ENCODE results near the gene GALNT14.

Gene GALNT14

GRCh38 chr2:31150120-31150670 lies 12.0 kb upstream of the GALNT14 start:
- no CpG with 5 or more reads among the region's 6 CpGs for WGBS (ENCODE audit: extremely low coverage, insufficient coverage, low lambda C conversion rate)
- H3K79me1 ChIP-seq (ENCODE audit: low read length) = no peaks in the 10 kb centered on the region
- H3K27me3 ChIP-seq (ENCODE audit: insufficient read depth, low read length, poor library complexity) = no peaks in the 10 kb centered on the region
- H2BK120ac ChIP-seq (ENCODE audit: low read depth, low read length) = no peak overlapping the region
- H3K36me3 ChIP-seq (ENCODE audit: control insufficient read depth, insufficient read depth, low read length) = no peaks in the 10 kb centered on the region
- no peak overlapping the region for H3K18ac ChIP-seq (ENCODE audit: low read length)
- H3K9ac ChIP-seq (ENCODE audit: low read length) = no peak overlapping the region
- no peak overlapping the region for H4K8ac ChIP-seq (ENCODE audit: low read depth, low read length)
- H3K23ac ChIP-seq (ENCODE audit: low read length) = no peak overlapping the region
- H3K4me2 ChIP-seq (ENCODE audit: low read length) = no peak overlapping the region
- no peak overlapping the region for H2AK5ac ChIP-seq (ENCODE audit: low read length)
- no peak overlapping the region for H3K27ac ChIP-seq (ENCODE audit: low read depth, low read length)
- no peak overlapping the region for H2BK5ac ChIP-seq (ENCODE audit: low read length)
- no peak overlapping the region for H2BK15ac ChIP-seq (replicated peaks; ENCODE audit: low read depth)
- H3K4me3 ChIP-seq (ENCODE audit: low read length) = no peak overlapping the region
- no peaks in the 10 kb centered on the region for H3K4me1 ChIP-seq (ENCODE audit: control insufficient read depth, low read depth, low read length)
- no peak overlapping the region for H3K4ac ChIP-seq (ENCODE audit: low read depth, low read length)
- H3K56ac ChIP-seq (ENCODE audit: low read length) = no peak overlapping the region
- H4K5ac ChIP-seq (ENCODE audit: low read length) = no peak overlapping the region
- no peak for DNase-seq
- H3K79me2 ChIP-seq (ENCODE audit: control insufficient read depth, insufficient read depth, low read length) = no peaks in the 10 kb centered on the region

GRCh38 chr2:31148514-31148913 lies 10.3 kb upstream of the GALNT14 start:
- no peak overlapping the region for H2BK15ac ChIP-seq (replicated peaks; ENCODE audit: low read depth)
- H3K79me2 ChIP-seq (ENCODE audit: control insufficient read depth, insufficient read depth, low read length) = no peaks in the 10 kb centered on the region
- no CpG with 5 or more reads among the region's 2 CpGs for WGBS (ENCODE audit: extremely low coverage, insufficient coverage, low lambda C conversion rate)
- H3K4ac ChIP-seq (ENCODE audit: low read depth, low read length) = no peak overlapping the region
- no peaks in the 10 kb centered on the region for H3K4me1 ChIP-seq (ENCODE audit: control insufficient read depth, low read depth, low read length)
- H3K36me3 ChIP-seq (ENCODE audit: control insufficient read depth, insufficient read depth, low read length) = no peaks in the 10 kb centered on the region
- H4K8ac ChIP-seq (ENCODE audit: low read depth, low read length) = no peak overlapping the region
- H3K23ac ChIP-seq (ENCODE audit: low read length) = no peak overlapping the region
- no peak overlapping the region for H2BK5ac ChIP-seq (ENCODE audit: low read length)
- H4K5ac ChIP-seq (ENCODE audit: low read length) = no peak overlapping the region
- no peaks in the 10 kb centered on the region for H3K79me1 ChIP-seq (ENCODE audit: low read length)
- no peak overlapping the region for H3K18ac ChIP-seq (ENCODE audit: low read length)
- no peak overlapping the region for H3K9ac ChIP-seq (ENCODE audit: low read length)
- H3K4me2 ChIP-seq (ENCODE audit: low read length) = no peak overlapping the region
- no peak overlapping the region for H2BK120ac ChIP-seq (ENCODE audit: low read depth, low read length)
- no peaks in the 10 kb centered on the region for H3K27me3 ChIP-seq (ENCODE audit: insufficient read depth, low read length, poor library complexity)
- no peak for DNase-seq
- H3K27ac ChIP-seq (ENCODE audit: low read depth, low read length) = no peak overlapping the region
- H3K56ac ChIP-seq (ENCODE audit: low read length) = no peak overlapping the region
- H3K4me3 ChIP-seq (ENCODE audit: low read length) = no peak overlapping the region
- no peak overlapping the region for H2AK5ac ChIP-seq (ENCODE audit: low read length)

GRCh38 chr2:31147645-31148044 lies 9.4 kb upstream of the GALNT14 start:
- Histone ChIP-seq H3K79me1 (ENCODE audit: low read length) (no peaks in the 10 kb centered on the region), H3K27me3 (ENCODE audit: insufficient read depth, low read length, poor library complexity) (no peaks in the 10 kb centered on the region), H3K4me1 (ENCODE audit: control insufficient read depth, low read depth, low read length) (no peaks in the 10 kb centered on the region), H3K79me2 (ENCODE audit: control insufficient read depth, insufficient read depth, low read length) (no peaks in the 10 kb centered on the region), H4K5ac (ENCODE audit: low read length) (no peak overlapping the region), H2BK15ac (replicated peaks; ENCODE audit: low read depth) (no peak overlapping the region), H3K4me2 (ENCODE audit: low read length) (no peak overlapping the region), H3K4me3 (ENCODE audit: low read length) (no peak overlapping the region), H3K4ac (ENCODE audit: low read depth, low read length) (no peak overlapping the region), H3K9ac (ENCODE audit: low read length) (no peak overlapping the region), H4K8ac (ENCODE audit: low read depth, low read length) (no peak overlapping the region), H3K56ac (ENCODE audit: low read length) (no peak overlapping the region), H3K18ac (ENCODE audit: low read length) (no peak overlapping the region), H2AK5ac (ENCODE audit: low read length) (no peak overlapping the region), H3K23ac (ENCODE audit: low read length) (no peak overlapping the region), H3K27ac (ENCODE audit: low read depth, low read length) (no peak overlapping the region), H2BK120ac (ENCODE audit: low read depth, low read length) (no peak overlapping the region), H3K36me3 (ENCODE audit: control insufficient read depth, insufficient read depth, low read length) (no peaks in the 10 kb centered on the region), H2BK5ac (ENCODE audit: low read length) (no peak overlapping the region)
- DNase-seq = no peak
- no CpG with 5 or more reads among the region's 5 CpGs for WGBS (ENCODE audit: extremely low coverage, insufficient coverage, low lambda C conversion rate)

GRCh38 chr2:31142110-31142509 lies 3.9 kb upstream of the GALNT14 start:
- Histone ChIP-seq H3K4me3 (ENCODE audit: low read length) (no peak overlapping the region), H3K9ac (ENCODE audit: low read length) (no peak overlapping the region), H3K4ac (ENCODE audit: low read depth, low read length) (no peak overlapping the region), H3K18ac (ENCODE audit: low read length) (no peak overlapping the region), H3K4me1 (ENCODE audit: control insufficient read depth, low read depth, low read length) (no peaks in the 10 kb centered on the region), H2AK5ac (ENCODE audit: low read length) (no peak overlapping the region), H4K5ac (ENCODE audit: low read length) (no peak overlapping the region), H3K56ac (ENCODE audit: low read length) (no peak overlapping the region), H2BK15ac (replicated peaks; ENCODE audit: low read depth) (no peak overlapping the region), H3K36me3 (ENCODE audit: control insufficient read depth, insufficient read depth, low read length) (no peaks in the 10 kb centered on the region), H4K8ac (ENCODE audit: low read depth, low read length) (no peak overlapping the region), H3K4me2 (ENCODE audit: low read length) (no peak overlapping the region), H3K27ac (ENCODE audit: low read depth, low read length) (no peak overlapping the region), H2BK120ac (ENCODE audit: low read depth, low read length) (no peak overlapping the region), H3K27me3 (ENCODE audit: insufficient read depth, low read length, poor library complexity) (peaks cover 6% of the 10 kb centered on the region), H3K79me2 (ENCODE audit: control insufficient read depth, insufficient read depth, low read length) (no peaks in the 10 kb centered on the region), H3K79me1 (ENCODE audit: low read length) (no peaks in the 10 kb centered on the region), H3K23ac (ENCODE audit: low read length) (no peak overlapping the region), H2BK5ac (ENCODE audit: low read length) (no peak overlapping the region)
- DNase-seq = no peak
- WGBS (ENCODE audit: extremely low coverage, insufficient coverage, low lambda C conversion rate) = no CpG with 5 or more reads among the region's 3 CpGs

- no peak overlapping the region for H4K5ac ChIP-seq (ENCODE audit: low read length)
- WGBS (ENCODE audit: extremely low coverage, insufficient coverage, low lambda C conversion rate) = no CpG with 5 or more reads among the region's 15 CpGs
- H3K23ac ChIP-seq (ENCODE audit: low read length) = no peak overlapping the region
- H3K27ac ChIP-seq (ENCODE audit: low read depth, low read length) = no peak overlapping the region
- no peaks in the 10 kb centered on the region for H3K4me1 ChIP-seq (ENCODE audit: control insufficient read depth, low read depth, low read length)
- no peaks in the 10 kb centered on the region for H3K36me3 ChIP-seq (ENCODE audit: control insufficient read depth, insufficient read depth, low read length)
- H2BK120ac ChIP-seq (ENCODE audit: low read depth, low read length) = no peak overlapping the region
- no peak overlapping the region for H2BK15ac ChIP-seq (replicated peaks; ENCODE audit: low read depth)
- no peaks in the 10 kb centered on the region for H3K79me2 ChIP-seq (ENCODE audit: control insufficient read depth, insufficient read depth, low read length)
- H3K18ac ChIP-seq (ENCODE audit: low read length) = no peak overlapping the region
- no peak overlapping the region for H3K4ac ChIP-seq (ENCODE audit: low read depth, low read length)
- no peak overlapping the region for H4K8ac ChIP-seq (ENCODE audit: low read depth, low read length)
- DNase-seq = no peak
- H3K4me2 ChIP-seq (ENCODE audit: low read length) = no peak overlapping the region
- H3K4me3 ChIP-seq (ENCODE audit: low read length) = no peak overlapping the region
- no peaks in the 10 kb centered on the region for H3K79me1 ChIP-seq (ENCODE audit: low read length)
- H3K56ac ChIP-seq (ENCODE audit: low read length) = no peak overlapping the region
- H2AK5ac ChIP-seq (ENCODE audit: low read length) = no peak overlapping the region
- H3K9ac ChIP-seq (ENCODE audit: low read length) = no peak overlapping the region
- no peak overlapping the region for H2BK5ac ChIP-seq (ENCODE audit: low read length)
- peaks cover 6% of the 10 kb centered on the region for H3K27me3 ChIP-seq (ENCODE audit: insufficient read depth, low read length, poor library complexity)
These were observed 3.3 kb upstream of the GALNT14 start for GRCh38 chr2:31141443-31142085.

GRCh38 chr2:31140151-31140550 lies 1.9 kb upstream of the GALNT14 start:
- peaks cover 1% of the 10 kb centered on the region for H3K79me1 ChIP-seq (ENCODE audit: low read length)
- H2BK120ac ChIP-seq (ENCODE audit: low read depth, low read length) = no peak overlapping the region
- H3K4me3 ChIP-seq (ENCODE audit: low read length) = no peak overlapping the region
- no CpG with 5 or more reads among the region's 8 CpGs for WGBS (ENCODE audit: extremely low coverage, insufficient coverage, low lambda C conversion rate)
- no peak overlapping the region for H3K27ac ChIP-seq (ENCODE audit: low read depth, low read length)
- no peaks in the 10 kb centered on the region for H3K4me1 ChIP-seq (ENCODE audit: control insufficient read depth, low read depth, low read length)
- DNase-seq = no peak
- H4K5ac ChIP-seq (ENCODE audit: low read length) = no peak overlapping the region
- no peaks in the 10 kb centered on the region for H3K36me3 ChIP-seq (ENCODE audit: control insufficient read depth, insufficient read depth, low read length)
- H3K56ac ChIP-seq (ENCODE audit: low read length) = no peak overlapping the region
- no peak overlapping the region for H3K9ac ChIP-seq (ENCODE audit: low read length)
- H3K18ac ChIP-seq (ENCODE audit: low read length) = no peak overlapping the region
- H3K27me3 ChIP-seq (ENCODE audit: insufficient read depth, low read length, poor library complexity) = peaks cover 8% of the 10 kb centered on the region
- no peak overlapping the region for H2BK15ac ChIP-seq (replicated peaks; ENCODE audit: low read depth)
- H3K23ac ChIP-seq (ENCODE audit: low read length) = no peak overlapping the region
- H3K79me2 ChIP-seq (ENCODE audit: control insufficient read depth, insufficient read depth, low read length) = no peaks in the 10 kb centered on the region
- H2BK5ac ChIP-seq (ENCODE audit: low read length) = no peak overlapping the region
- no peak overlapping the region for H3K4me2 ChIP-seq (ENCODE audit: low read length)
- H3K4ac ChIP-seq (ENCODE audit: low read depth, low read length) = no peak overlapping the region
- no peak overlapping the region for H4K8ac ChIP-seq (ENCODE audit: low read depth, low read length)
- H2AK5ac ChIP-seq (ENCODE audit: low read length) = no peak overlapping the region

All from mesendoderm (in vitro differentiated cells).